Measurements from ENCODE around the gene CFAP45. TPM values are rescaled to one million over a fixed set of nuclear protein-coding genes. Genes with fewer than 3 reads are reported as not detected.

The CFAP45 gene
- total and polyA plus RNA-seq, 2 experiments from 2014 or later, result 0.36 TPM; not detected in 1

DNA sequence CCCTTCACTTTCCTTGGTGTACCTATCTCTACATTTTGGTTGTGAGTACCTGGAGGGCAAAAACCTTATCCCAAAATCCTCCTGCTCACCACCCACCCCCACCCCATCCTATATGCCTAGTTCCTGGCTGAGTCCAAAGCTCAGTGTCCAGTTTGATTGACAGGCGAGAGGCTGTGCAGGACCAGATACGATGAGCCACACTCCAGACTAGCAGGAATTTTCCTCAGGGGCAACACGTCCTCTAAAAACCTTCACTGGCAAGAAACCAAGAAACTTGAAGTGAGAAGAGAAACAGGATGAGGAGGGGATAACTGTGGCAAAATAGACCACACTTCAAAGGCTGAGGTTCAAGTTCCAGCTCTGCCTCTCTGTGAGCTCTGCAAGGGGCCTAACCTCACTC lies 74.4 kb downstream of the CFAP45 start:
- TF ChIP-seq NANOG (IDR thresholded peaks at IDR 0.05; ENCODE audit: borderline replicate concordance), result no peak
- no peak for TF ChIP-seq EZH2phosphoT487 (IDR thresholded peaks at IDR 0.05; ENCODE audit: unreplicated experiment)
- TF ChIP-seq, protein P1, sequence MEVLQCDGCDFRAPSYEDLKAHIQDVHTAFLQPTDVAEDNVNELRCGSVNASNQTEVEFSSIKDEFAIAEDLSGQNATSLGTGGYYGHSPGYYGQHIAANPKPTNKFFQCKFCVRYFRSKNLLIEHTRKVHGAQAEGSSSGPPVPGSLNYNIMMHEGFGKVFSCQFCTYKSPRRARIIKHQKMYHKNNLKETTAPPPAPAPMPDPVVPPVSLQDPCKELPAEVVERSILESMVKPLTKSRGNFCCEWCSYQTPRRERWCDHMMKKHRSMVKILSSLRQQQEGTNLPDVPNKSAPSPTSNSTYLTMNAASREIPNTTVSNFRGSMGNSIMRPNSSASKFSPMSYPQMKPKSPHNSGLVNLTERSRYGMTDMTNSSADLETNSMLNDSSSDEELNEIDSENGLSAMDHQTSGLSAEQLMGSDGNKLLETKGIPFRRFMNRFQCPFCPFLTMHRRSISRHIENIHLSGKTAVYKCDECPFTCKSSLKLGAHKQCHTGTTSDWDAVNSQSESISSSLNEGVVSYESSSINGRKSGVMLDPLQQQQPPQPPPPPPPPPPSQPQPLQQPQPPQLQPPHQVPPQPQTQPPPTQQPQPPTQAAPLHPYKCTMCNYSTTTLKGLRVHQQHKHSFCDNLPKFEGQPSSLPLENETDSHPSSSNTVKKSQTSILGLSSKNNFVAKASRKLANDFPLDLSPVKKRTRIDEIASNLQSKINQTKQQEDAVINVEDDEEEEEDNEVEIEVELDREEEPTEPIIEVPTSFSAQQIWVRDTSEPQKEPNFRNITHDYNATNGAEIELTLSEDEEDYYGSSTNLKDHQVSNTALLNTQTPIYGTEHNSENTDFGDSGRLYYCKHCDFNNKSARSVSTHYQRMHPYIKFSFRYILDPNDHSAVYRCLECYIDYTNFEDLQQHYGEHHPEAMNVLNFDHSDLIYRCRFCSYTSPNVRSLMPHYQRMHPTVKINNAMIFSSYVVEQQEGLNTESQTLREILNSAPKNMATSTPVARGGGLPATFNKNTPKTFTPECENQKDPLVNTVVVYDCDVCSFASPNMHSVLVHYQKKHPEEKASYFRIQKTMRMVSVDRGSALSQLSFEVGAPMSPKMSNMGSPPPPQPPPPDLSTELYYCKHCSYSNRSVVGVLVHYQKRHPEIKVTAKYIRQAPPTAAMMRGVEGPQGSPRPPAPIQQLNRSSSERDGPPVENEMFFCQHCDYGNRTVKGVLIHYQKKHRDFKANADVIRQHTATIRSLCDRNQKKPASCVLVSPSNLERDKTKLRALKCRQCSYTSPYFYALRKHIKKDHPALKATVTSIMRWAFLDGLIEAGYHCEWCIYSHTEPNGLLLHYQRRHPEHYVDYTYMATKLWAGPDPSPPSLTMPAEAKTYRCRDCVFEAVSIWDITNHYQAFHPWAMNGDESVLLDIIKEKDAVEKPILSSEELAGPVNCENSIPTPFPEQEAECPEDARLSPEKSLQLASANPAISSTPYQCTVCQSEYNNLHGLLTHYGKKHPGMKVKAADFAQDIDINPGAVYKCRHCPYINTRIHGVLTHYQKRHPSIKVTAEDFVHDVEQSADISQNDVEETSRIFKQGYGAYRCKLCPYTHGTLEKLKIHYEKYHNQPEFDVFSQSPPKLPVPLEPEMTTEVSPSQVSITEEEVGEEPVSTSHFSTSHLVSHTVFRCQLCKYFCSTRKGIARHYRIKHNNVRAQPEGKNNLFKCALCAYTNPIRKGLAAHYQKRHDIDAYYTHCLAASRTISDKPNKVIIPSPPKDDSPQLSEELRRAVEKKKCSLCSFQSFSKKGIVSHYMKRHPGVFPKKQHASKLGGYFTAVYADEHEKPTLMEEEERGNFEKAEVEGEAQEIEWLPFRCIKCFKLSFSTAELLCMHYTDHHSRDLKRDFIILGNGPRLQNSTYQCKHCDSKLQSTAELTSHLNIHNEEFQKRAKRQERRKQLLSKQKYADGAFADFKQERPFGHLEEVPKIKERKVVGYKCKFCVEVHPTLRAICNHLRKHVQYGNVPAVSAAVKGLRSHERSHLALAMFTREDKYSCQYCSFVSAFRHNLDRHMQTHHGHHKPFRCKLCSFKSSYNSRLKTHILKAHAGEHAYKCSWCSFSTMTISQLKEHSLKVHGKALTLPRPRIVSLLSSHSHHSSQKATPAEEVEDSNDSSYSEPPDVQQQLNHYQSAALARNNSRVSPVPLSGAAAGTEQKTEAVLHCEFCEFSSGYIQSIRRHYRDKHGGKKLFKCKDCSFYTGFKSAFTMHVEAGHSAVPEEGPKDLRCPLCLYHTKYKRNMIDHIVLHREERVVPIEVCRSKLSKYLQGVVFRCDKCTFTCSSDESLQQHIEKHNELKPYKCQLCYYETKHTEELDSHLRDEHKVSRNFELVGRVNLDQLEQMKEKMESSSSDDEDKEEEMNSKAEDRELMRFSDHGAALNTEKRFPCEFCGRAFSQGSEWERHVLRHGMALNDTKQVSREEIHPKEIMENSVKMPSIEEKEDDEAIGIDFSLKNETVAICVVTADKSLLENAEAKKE (CRISPR knock-in tag; IDR thresholded peaks at IDR 0.05), result no peak
- no peak for TF ChIP-seq STAT1 (IDR thresholded peaks at IDR 0.05; ENCODE audit: unreplicated experiment)
- no peak for TF ChIP-seq ZNF114 (CRISPR knock-in tag; IDR thresholded peaks at IDR 0.05)
- TF ChIP-seq ZNF331 (CRISPR knock-in tag; IDR thresholded peaks at IDR 0.05; ENCODE audit: low read depth), result no peak
- no peak for TF ChIP-seq CREB1 (CRISPR knock-in tag; IDR thresholded peaks at IDR 0.05; ENCODE audit: low read depth)
- TF ChIP-seq, protein P2, sequence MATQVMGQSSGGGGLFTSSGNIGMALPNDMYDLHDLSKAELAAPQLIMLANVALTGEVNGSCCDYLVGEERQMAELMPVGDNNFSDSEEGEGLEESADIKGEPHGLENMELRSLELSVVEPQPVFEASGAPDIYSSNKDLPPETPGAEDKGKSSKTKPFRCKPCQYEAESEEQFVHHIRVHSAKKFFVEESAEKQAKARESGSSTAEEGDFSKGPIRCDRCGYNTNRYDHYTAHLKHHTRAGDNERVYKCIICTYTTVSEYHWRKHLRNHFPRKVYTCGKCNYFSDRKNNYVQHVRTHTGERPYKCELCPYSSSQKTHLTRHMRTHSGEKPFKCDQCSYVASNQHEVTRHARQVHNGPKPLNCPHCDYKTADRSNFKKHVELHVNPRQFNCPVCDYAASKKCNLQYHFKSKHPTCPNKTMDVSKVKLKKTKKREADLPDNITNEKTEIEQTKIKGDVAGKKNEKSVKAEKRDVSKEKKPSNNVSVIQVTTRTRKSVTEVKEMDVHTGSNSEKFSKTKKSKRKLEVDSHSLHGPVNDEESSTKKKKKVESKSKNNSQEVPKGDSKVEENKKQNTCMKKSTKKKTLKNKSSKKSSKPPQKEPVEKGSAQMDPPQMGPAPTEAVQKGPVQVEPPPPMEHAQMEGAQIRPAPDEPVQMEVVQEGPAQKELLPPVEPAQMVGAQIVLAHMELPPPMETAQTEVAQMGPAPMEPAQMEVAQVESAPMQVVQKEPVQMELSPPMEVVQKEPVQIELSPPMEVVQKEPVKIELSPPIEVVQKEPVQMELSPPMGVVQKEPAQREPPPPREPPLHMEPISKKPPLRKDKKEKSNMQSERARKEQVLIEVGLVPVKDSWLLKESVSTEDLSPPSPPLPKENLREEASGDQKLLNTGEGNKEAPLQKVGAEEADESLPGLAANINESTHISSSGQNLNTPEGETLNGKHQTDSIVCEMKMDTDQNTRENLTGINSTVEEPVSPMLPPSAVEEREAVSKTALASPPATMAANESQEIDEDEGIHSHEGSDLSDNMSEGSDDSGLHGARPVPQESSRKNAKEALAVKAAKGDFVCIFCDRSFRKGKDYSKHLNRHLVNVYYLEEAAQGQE (IDR thresholded peaks at IDR 0.05; ENCODE audit: unreplicated experiment), result no peak
- no peak for TF ChIP-seq POLR2AphosphoS5 (IDR thresholded peaks at IDR 0.05; ENCODE audit: low read depth)
- no peak for TF ChIP-seq JUNB (IDR thresholded peaks at IDR 0.05; ENCODE audit: unreplicated experiment)
- TF ChIP-seq, protein P3, sequence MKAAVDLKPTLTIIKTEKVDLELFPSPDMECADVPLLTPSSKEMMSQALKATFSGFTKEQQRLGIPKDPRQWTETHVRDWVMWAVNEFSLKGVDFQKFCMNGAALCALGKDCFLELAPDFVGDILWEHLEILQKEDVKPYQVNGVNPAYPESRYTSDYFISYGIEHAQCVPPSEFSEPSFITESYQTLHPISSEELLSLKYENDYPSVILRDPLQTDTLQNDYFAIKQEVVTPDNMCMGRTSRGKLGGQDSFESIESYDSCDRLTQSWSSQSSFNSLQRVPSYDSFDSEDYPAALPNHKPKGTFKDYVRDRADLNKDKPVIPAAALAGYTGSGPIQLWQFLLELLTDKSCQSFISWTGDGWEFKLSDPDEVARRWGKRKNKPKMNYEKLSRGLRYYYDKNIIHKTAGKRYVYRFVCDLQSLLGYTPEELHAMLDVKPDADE (IDR thresholded peaks at IDR 0.05), result no peak
- ATAC-seq, result no peak
- Histone ChIP-seq H3K27me3 (ENCODE audit: insufficient read depth) (no peaks in the 10 kb centered on the region), H3K4me3 (no peak overlapping the region), H3K9me2 (ENCODE audit: insufficient read depth) (no peaks in the 10 kb centered on the region), H4K20me1 (replicated peaks; ENCODE audit: insufficient read depth) (no peaks in the 10 kb centered on the region), H3K27ac (ENCODE audit: low read depth) (no peak overlapping the region), H3F3A (replicated peaks; ENCODE audit: low read depth) (no peaks in the 10 kb centered on the region), H3K36me3 (ENCODE audit: insufficient read depth) (no peaks in the 10 kb centered on the region), H3K4me2 (no peak overlapping the region), H2AFZ (no peak overlapping the region), H3K4me1 (ENCODE audit: insufficient read depth) (no peaks in the 10 kb centered on the region; the same call in 1 of the 2 replicates), H3K79me2 (replicated peaks; ENCODE audit: insufficient read depth) (no peaks in the 10 kb centered on the region)
- Mint-ChIP-seq H3K4me1 (peaks cover 6% of the 10 kb centered on the region; the same call in 2 of the 3 replicates), H3K36me3 (ENCODE audit: low read depth) (no peaks in the 10 kb centered on the region), H3K4me3 (no peak overlapping the region), H3K27me3 (ENCODE audit: insufficient read depth, low read depth, poor library complexity) (peaks cover 8% of the 10 kb centered on the region), H3K9me3 (no peaks in the 10 kb centered on the region; the same call in 2 of the 3 replicates), H3K27ac (no peak overlapping the region)
- DNase-seq (ENCODE audit: low spot score), result no peak

Measured in GM23338 (cell line).